Measurements from ENCODE around the gene DNAJB6. TPM values are rescaled to one million over a fixed set of nuclear protein-coding genes. Genes with fewer than 3 reads are reported as not detected.
A peak's percentile ranks its signal among the peaks of the same experiment; 100 is the strongest.

The DNAJB6 gene
- 100 to 1,000 TPM; 226 to 243 (median 232) TPM for total RNA-seq
- 100 to 1,000 TPM; 103 to 326 (median 211) TPM for polyA plus RNA-seq
- long read RNA-seq, donor 1, full-length matches to known transcripts: 240 of 324 reads
- long read RNA-seq, donor 1, partial matches to known transcripts: 31 of 324 reads
- long read RNA-seq, donor 1, other reads (novel, unspliced or antisense): 53 of 324 reads
- long read RNA-seq, donor 2, full-length matches to known transcripts: 449 of 540 reads
- long read RNA-seq, donor 2, partial matches to known transcripts: 42 of 540 reads
- long read RNA-seq, donor 2, other reads (novel, unspliced or antisense): 49 of 540 reads

- H3K36me3 ChIP-seq (ENCODE audit: insufficient read depth in 1 of 2, low read depth in 1 of 2): no peaks in the 10 kb centered on the region
- H3K9me3 ChIP-seq: no peaks in the 10 kb centered on the region
- TF ChIP-seq, protein P1, sequence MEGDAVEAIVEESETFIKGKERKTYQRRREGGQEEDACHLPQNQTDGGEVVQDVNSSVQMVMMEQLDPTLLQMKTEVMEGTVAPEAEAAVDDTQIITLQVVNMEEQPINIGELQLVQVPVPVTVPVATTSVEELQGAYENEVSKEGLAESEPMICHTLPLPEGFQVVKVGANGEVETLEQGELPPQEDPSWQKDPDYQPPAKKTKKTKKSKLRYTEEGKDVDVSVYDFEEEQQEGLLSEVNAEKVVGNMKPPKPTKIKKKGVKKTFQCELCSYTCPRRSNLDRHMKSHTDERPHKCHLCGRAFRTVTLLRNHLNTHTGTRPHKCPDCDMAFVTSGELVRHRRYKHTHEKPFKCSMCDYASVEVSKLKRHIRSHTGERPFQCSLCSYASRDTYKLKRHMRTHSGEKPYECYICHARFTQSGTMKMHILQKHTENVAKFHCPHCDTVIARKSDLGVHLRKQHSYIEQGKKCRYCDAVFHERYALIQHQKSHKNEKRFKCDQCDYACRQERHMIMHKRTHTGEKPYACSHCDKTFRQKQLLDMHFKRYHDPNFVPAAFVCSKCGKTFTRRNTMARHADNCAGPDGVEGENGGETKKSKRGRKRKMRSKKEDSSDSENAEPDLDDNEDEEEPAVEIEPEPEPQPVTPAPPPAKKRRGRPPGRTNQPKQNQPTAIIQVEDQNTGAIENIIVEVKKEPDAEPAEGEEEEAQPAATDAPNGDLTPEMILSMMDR (IDR thresholded peaks at IDR 0.05): no peak
- peaks cover 27% of the 10 kb centered on the region for H3K4me1 ChIP-seq
- DNase-seq (peak; percentile 93 to 97), ATAC-seq (peak; percentile 84 to 92 (median 87))
- peak within 1 kb of the TSS; percentile 71 for H3K4me3 ChIP-seq
- intact Hi-C loops (cut with DNase I): loop anchor here (5.0 to 10.0 kb wide), 2 partner anchors 62 to 364 kb away; no protein-coding TSS in a partner anchor
- peak within 1 kb of the TSS; percentile 94 for H3K27ac ChIP-seq
- H3K27me3 ChIP-seq (ENCODE audit: insufficient read depth in 3 of 3, low read length in 2 of 3): no peaks in the 10 kb centered on the region
- 0 to 1% (median 1%) methylated on average over 70 to 114 of the region's 114 CpGs for WGBS, 3 donors
Measured at GRCh38 chr7:157336383-157337315, at the start of gene DNAJB6. TSS of gene DNAJB6 (plus strand) at chr7:157337004. CDS start at chr7:157358573, 21,569 bp downstream.

- H3K36me3 ChIP-seq (ENCODE audit: insufficient read depth in 1 of 2, low read depth in 1 of 2): no peaks in the 10 kb centered on the region
- H3K27ac ChIP-seq: no peak overlapping the region
- WGBS, 3 donors: 78 to 82% (median 80%) methylated on average over 25 to 29 of the region's 29 CpGs
- DNase-seq (no peak), ATAC-seq (no peak)
- intact Hi-C loops (cut with DNase I): no loop called here
- H3K4me1 ChIP-seq: no peaks in the 10 kb centered on the region
- no peaks in the 10 kb centered on the region for H3K9me3 ChIP-seq
- no peak overlapping the region for H3K4me3 ChIP-seq
- H3K27me3 ChIP-seq (ENCODE audit: insufficient read depth in 3 of 3, low read length in 2 of 3): no peaks in the 10 kb centered on the region
- TF ChIP-seq, protein P1 (IDR thresholded peaks at IDR 0.05): no peak
Measured at GRCh38 chr7:157291404-157292080, 45.3 kb upstream of the DNAJB6 start.

DNA sequence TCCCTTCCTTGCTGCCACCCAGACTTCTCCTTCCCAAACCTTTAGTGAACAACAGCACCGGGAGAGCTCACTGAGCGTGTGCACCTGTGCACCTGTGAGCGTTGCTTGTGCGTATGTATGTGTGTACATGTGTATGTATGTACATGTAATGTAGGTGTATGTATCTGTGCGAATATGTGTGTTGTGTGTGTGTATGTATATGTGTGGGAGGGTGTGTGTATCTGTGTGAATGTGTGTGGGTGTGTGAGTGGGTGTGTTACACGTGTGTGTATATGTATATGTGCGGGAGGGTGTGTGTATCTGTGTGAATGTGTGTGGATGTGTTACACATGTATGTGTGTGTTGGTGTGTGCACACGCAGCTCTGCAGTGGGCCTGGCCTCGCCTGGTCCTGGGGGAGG is 44.5 kb upstream of the DNAJB6 start:
- Histone ChIP-seq H3K27me3 (ENCODE audit: insufficient read depth in 3 of 3, low read length in 2 of 3) (no peaks in the 10 kb centered on the region), H3K4me3 (no peak overlapping the region), H3K9me3 (no peaks in the 10 kb centered on the region), H3K36me3 (ENCODE audit: insufficient read depth in 1 of 2, low read depth in 1 of 2) (no peaks in the 10 kb centered on the region), H3K4me1 (no peaks in the 10 kb centered on the region), H3K27ac (no peak overlapping the region)
- 91 to 93% (median 92%) methylated on average over 9 of the region's 9 CpGs for WGBS, 3 donors
- no peak for DNase-seq
- TF ChIP-seq, protein P1 (IDR thresholded peaks at IDR 0.05): no peak
- intact Hi-C loops (cut with DNase I): no loop called here
- ATAC-seq: no peak

- TF ChIP-seq, protein P1 (IDR thresholded peaks at IDR 0.05): no peak
- Histone ChIP-seq H3K4me1 (no peaks in the 10 kb centered on the region), H3K4me3 (no peak overlapping the region), H3K9me3 (no peaks in the 10 kb centered on the region), H3K27me3 (ENCODE audit: insufficient read depth in 3 of 3, low read length in 2 of 3) (no peaks in the 10 kb centered on the region), H3K36me3 (ENCODE audit: insufficient read depth in 1 of 2, low read depth in 1 of 2) (no peaks in the 10 kb centered on the region), H3K27ac (no peak overlapping the region)
- ATAC-seq (peak in 1 of 4 donors; percentile 15), DNase-seq (no peak)
- intact Hi-C loops (cut with DNase I): no loop called here
- 64 to 71% (median 66%) methylated on average over 30 to 32 of the region's 32 CpGs for WGBS, 3 donors
Measured at GRCh38 chr7:157292770-157293412, 43.9 kb upstream of the DNAJB6 start.

All from psoas muscle (tissue), 8 donors.